ENCODE measurements around the gene DTNB.

DTNB gene

GRCh38 chr2:25335204-25335603 is 338.2 kb downstream of the DTNB start:
- DNase-seq = no peak

- DNase-seq = no peak
Observed at GRCh38 chr2:25334482-25334881, 338.9 kb downstream of the DTNB start.

- DNase-seq = no peak
Observed at GRCh38 chr2:25333981-25334380, 339.4 kb downstream of the DTNB start.

GRCh38 chr2:25332571-25332970 is 340.8 kb downstream of the DTNB start:
- no peak for DNase-seq

GRCh38 chr2:25331686-25332365 is 341.6 kb downstream of the DTNB start:
- no peak for DNase-seq

- DNase-seq = no peak
Observed at GRCh38 chr2:25330937-25331336, 342.4 kb downstream of the DTNB start.

- DNase-seq = no peak
Observed at GRCh38 chr2:25330273-25330672, 343.1 kb downstream of the DTNB start.

- DNase-seq = no peak
Observed at GRCh38 chr2:25328152-25329085, 345.0 kb downstream of the DTNB start.
